Right atrium auricular region (tissue), 2 donors: ENCODE data around the gene SERGEF. TPM values are rescaled to one million over a fixed set of nuclear protein-coding genes. Genes with fewer than 3 reads are reported as not detected.

Source experiments
- DNase-seq: peaks from one replicate; pipeline ENCODE4 v3.0.0-alpha.2; 2019; ENCODE audit warnings: low spot score
- H3K27ac ChIP-seq, 2 donors: fragments of 200-600 bp; sonication (generic); 1 replicate in 1 of 2; 2 replicates in 1 of 2; pipeline ENCODE4 v1.5.1; 2016 to 2019
- H3K27me3 ChIP-seq, 2 donors: fragments of 200-600 bp; sonication (generic); one replicate each; pipeline versions ENCODE4 v1.5.1 to v1.6.0; 2017 to 2019
- H3K36me3 ChIP-seq: fragments of 200-600 bp; sonication (generic); one replicate; pipeline ENCODE4 v1.5.1; 2016
- H3K4me1 ChIP-seq, 2 donors: fragments of 200-600 bp; sonication (generic); one replicate each; pipeline versions ENCODE4 v1.5.1 to v1.6.0; 2017 to 2019
- H3K4me3 ChIP-seq, 2 donors: fragments of 200-600 bp; sonication (generic); 1 replicate in 1 of 2; 2 replicates in 1 of 2; pipeline ENCODE4 v1.5.1; 2017 to 2019; ENCODE audit warnings: mild to moderate bottlenecking in 1 of 2, moderate library complexity in 1 of 2
- H3K9me3 ChIP-seq, 2 donors: fragments of 200-600 bp; sonication (generic); one replicate each; pipeline ENCODE4 v1.5.1; 2019
- CTCF ChIP-seq, 2 donors: fragments of 200-600 bp; sonication (generic); IDR thresholded peaks; one replicate each; pipeline ENCODE4 v1.5.1; 2019; ENCODE audit warnings: antibody characterized with exemption in 2 of 2
- total RNA-seq, 2 donors: library from RNA; depleted of rRNA; stranded (reverse); fragments of >200 nt; gene quantifications; one replicate each; pipeline ENCODE4 v1.1.0, GENCODE V29; 2016

Gene SERGEF
- total RNA-seq, 2 donors from 2014 or later: 18.1 to 27.6 TPM

- no peak overlapping the region for H3K4me3 ChIP-seq
- no peak overlapping the region for H3K27ac ChIP-seq
- no peaks in the 10 kb centered on the region for H3K9me3 ChIP-seq
- H3K27me3 ChIP-seq: no peaks in the 10 kb centered on the region
- DNase-seq: no peak
- no peak for TF ChIP-seq CTCF (IDR thresholded peaks at IDR 0.05)
- H3K36me3 ChIP-seq: no peaks in the 10 kb centered on the region
- peaks cover 0 to 8% of the 10 kb centered on the region in 2 donors for H3K4me1 ChIP-seq
These were observed 172.7 kb downstream of the SERGEF start for GRCh38 chr11:17840101-17840548.

- no peak for DNase-seq
- no peak for TF ChIP-seq CTCF (IDR thresholded peaks at IDR 0.05)
These were observed 173.4 kb downstream of the SERGEF start for GRCh38 chr11:17839450-17839849.

DNA sequence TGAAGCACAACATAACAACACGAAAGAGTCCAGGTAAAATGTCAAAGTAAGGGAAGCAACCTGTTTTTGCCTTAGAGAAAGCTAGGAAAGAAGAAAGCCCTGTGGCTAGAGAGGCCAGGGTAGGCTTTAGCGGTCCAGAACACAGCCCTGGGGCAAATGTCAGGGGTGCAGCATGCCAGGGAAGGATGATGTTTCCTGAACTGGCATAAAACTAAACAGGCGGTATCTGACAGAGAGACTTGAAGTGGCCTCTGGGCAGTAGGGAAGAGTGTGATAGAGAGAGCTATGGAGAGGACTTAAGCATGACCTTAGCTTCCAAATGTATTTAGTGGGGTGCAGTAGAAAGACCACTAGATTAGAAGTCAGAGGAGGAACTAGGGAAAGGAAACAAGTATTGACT is 174.7 kb downstream of the SERGEF start:
- H3K27ac ChIP-seq: no peak overlapping the region
- no peak for DNase-seq
- no peaks in the 10 kb centered on the region for H3K9me3 ChIP-seq
- H3K4me3 ChIP-seq: no peak overlapping the region
- no peaks in the 10 kb centered on the region for H3K27me3 ChIP-seq
- H3K4me1 ChIP-seq: peaks cover 0 to 8% of the 10 kb centered on the region in 2 donors
- no peaks in the 10 kb centered on the region for H3K36me3 ChIP-seq
- no peak for TF ChIP-seq CTCF (IDR thresholded peaks at IDR 0.05)

More at GRCh38 chr11:17839450-17839849, 173.4 kb downstream of the SERGEF start:
- Histone ChIP-seq H3K4me3 (no peak overlapping the region), H3K36me3 (no peaks in the 10 kb centered on the region), H3K4me1 (peaks cover 0 to 8% of the 10 kb centered on the region in 2 donors), H3K27me3 (no peaks in the 10 kb centered on the region), H3K27ac (no peak overlapping the region), H3K9me3 (no peaks in the 10 kb centered on the region)

DNA sequence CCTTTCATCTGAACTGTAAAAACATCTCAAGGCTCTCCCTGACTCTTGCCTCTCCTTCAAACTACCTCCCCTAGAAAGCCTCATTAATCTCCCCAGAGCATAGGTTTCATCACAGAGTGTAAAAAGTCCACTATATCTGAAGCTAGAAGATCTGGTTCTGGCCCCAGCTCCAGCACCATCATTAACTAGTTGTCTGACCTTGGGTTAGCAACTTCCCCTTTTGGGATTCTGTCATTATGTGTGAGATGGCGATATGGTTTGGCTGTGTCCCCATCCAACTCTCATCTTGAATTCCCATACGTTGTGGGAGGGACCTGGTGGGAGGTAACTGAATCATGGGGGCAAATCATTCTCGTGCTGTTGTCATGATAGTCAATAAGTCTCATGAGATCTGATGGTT is 181.0 kb downstream of the SERGEF start:
- H3K36me3 ChIP-seq: no peaks in the 10 kb centered on the region
- H3K4me1 ChIP-seq: no peaks in the 10 kb centered on the region

GRCh38 chr11:17831228-17831627 is 181.6 kb downstream of the SERGEF start:
- TF ChIP-seq CTCF (IDR thresholded peaks at IDR 0.05): no peak
- Histone ChIP-seq H3K4me1 (no peaks in the 10 kb centered on the region), H3K27me3 (no peaks in the 10 kb centered on the region), H3K36me3 (no peaks in the 10 kb centered on the region), H3K27ac (no peak overlapping the region), H3K4me3 (no peak overlapping the region), H3K9me3 (no peaks in the 10 kb centered on the region)
- no peak for DNase-seq

More for the DNA sequence above, 181.0 kb downstream of the SERGEF start:
- H3K27ac ChIP-seq: no peak overlapping the region
- TF ChIP-seq CTCF (IDR thresholded peaks at IDR 0.05): no peak
- no peaks in the 10 kb centered on the region for H3K9me3 ChIP-seq
- DNase-seq: no peak
- H3K27me3 ChIP-seq: no peaks in the 10 kb centered on the region
- no peak overlapping the region for H3K4me3 ChIP-seq

DNA sequence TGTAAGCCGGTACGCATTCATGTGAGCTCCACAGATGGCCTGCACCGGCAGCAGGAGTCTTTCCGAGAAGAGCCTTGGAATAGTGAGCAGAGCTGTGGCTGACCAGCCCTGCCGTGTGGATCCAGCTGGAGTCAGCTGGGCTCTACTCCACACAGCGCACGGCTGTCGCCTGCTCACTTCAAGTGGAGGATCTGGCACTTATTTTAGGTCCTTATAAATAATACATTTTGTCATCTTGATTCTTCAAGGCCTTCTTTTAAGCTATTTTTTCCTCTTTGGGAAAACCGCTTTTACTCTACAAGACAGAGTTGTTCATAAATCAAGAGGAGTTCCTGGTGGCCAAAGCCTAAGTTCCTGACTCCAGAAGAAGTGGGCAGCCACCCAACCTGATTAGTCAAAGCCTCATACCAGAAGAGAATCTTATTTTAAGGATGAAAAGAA is 184.5 kb downstream of the SERGEF start:
- H3K9me3 ChIP-seq: no peaks in the 10 kb centered on the region
- no peaks in the 10 kb centered on the region for H3K27me3 ChIP-seq
- H3K4me1 ChIP-seq: no peaks in the 10 kb centered on the region
- no peak overlapping the region for H3K4me3 ChIP-seq
- H3K36me3 ChIP-seq: no peaks in the 10 kb centered on the region
- TF ChIP-seq CTCF (IDR thresholded peaks at IDR 0.05): no peak
- DNase-seq: no peak
- H3K27ac ChIP-seq: peak overlapping the region in 1 of 2 donors; percentile 39
